HG03066 (cell line): ENCODE measurements around the gene HRCT1.
"Not testable (repeated sequence)": the region's sequence is repeated elsewhere in the genome, so short reads cannot be mapped to it uniquely, and the experiment has no call there.

Experiments
- ATAC-seq: cut with Tn5 transposase; IDR thresholded peaks from one replicate; pipeline ENCODE4 v1.9.1; 2021; ENCODE audit warnings: low read depth; ENCODE audit not compliant: unreplicated experiment

The HRCT1 gene

DNA sequence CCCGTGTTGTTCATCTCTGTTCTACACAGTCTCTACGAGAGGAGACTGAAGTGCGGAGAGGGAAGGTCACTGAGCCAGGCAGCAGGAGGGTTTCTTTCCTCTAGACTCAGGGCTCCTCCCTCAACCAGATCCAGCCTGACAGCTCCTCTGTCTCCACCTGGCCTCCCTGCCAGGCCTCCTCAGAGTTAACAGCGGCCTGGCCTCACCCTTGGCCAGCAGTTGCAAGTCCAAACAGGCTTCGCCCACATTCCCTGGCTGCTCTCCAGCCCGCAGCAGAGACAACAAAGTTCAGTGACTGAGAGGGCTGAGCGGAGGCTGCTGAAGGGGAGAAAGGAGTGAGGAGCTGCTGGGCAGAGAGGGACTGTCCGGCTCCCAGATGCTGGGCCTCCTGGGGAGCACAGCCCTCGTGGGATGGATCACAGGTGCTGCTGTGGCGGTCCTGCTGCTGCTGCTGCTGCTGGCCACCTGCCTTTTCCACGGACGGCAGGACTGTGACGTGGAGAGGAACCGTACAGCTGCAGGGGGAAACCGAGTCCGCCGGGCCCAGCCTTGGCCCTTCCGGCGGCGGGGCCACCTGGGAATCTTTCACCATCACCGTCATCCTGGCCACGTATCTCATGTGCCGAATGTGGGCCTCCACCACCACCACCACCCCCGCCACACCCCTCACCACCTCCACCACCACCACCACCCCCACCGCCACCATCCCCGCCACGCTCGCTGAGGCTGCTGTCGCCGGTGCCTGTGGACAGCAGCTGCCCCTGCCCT lies at the start of gene HRCT1:
Gene HRCT1 (plus strand): TSS at position 291 of the 768 bp plus-strand sequence. CDS start 86 bp downstream, at position 377.
- ATAC-seq, result no peak

DNA sequence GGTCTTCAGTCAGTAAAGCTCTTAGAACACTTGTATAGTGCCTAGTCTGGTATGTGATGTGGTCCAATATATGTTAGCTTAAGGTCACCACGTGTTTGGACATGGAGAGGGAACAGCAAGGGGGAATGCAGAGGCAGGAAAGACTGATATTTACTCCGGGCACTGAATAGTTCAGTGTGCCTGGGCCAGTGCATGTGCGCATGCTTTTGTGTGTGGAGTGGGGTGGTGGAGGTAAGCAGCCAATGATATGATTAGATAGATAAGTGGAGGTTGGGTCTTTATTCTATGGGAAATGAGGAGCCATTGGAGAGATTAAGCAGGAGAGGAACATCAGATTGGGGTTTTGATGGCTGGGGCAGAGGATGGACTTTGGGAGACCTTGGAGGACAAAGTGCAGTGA lies 49.8 kb upstream of the HRCT1 start:
- no peak for ATAC-seq

DNA sequence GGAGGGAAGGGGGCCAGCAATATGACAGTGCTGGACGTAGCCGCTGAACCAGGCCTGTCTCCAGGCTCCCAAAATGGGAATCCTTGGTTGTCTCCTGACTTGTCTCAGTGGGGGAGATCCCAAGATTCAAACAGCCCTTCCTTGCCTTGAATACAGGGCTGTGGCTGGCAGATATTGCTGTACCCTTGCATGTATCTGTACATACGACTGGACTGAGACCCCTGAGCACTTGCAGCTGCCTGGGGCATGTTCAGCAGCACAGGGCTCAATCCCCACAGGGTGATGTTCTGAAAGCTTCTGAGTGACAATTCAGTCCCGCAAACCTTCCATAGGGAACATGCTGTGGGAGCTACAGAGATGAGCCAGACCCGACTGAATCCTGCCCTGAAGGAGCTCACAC lies 49.1 kb upstream of the HRCT1 start:
- no peak for ATAC-seq

DNA sequence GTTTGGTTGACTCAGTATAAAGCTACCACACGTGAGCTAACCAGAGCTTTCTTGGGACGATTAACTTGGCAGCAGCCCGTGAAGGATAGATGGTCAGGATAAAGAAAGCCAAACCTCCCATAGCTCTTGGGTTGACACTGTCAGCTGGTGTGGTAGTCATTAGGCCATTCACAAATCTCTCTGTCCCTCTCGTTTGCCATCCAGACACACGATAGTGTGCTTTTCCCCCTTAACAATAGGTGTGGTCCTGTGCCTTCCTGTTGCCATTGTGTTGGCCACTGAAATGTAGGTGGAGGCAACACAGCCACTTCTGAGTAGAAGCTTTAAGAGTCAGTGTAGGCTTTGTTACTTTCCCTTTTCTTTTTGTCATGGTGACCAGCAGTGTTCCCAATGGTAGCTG lies 47.5 kb upstream of the HRCT1 start:
- ATAC-seq, result no peak

DNA sequence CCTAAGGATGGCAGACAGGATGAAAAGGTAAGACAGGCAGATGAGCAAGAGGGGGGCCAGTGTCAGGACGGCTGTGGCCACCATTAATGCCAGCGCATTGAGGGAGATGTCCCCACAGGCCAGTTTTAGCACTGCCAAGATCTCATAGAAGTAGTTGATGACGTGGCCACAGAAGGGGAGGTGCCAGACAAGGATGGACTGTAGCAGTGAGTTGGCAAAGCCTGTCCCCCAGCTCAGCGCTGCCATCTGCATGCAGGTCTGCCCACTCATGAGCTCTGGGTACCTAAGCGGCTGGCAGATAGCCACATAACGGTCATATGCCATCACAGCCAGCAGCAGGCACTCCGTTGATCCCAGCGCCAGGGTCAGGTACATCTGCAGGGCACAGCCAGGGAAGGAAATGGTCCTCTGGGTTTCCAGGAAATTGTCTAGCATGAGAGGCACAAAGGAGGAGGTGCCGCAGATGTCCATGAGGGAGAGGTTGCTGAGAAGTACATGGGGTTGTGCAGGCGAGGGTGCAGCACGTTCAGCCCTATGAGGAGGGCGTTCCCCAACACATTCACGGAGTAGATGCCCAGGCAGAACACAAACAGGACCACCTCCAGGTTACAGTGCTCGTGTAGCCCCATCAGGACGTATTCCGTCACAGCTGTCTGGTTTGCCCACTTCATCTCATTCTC lies 46.6 kb upstream of the HRCT1 start:
- ATAC-seq, result no peak

DNA sequence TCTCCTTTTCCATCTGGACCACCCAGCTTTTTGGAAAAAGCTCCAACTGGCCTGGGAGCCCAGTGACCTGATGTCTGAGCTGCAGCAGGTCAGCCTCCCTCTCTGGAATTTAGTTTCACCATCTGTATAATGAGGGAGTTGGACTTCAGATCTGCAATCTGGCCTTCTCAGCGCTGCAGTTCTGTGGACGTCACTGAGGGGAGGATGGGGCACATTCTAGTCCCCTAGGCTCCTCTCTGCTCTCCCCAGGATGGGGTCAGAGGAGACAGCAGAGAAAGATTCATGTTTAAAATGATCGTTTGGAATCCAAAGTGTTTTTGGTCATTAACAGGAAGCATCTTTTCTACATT lies 46.0 kb upstream of the HRCT1 start:
- ATAC-seq, result no peak

DNA sequence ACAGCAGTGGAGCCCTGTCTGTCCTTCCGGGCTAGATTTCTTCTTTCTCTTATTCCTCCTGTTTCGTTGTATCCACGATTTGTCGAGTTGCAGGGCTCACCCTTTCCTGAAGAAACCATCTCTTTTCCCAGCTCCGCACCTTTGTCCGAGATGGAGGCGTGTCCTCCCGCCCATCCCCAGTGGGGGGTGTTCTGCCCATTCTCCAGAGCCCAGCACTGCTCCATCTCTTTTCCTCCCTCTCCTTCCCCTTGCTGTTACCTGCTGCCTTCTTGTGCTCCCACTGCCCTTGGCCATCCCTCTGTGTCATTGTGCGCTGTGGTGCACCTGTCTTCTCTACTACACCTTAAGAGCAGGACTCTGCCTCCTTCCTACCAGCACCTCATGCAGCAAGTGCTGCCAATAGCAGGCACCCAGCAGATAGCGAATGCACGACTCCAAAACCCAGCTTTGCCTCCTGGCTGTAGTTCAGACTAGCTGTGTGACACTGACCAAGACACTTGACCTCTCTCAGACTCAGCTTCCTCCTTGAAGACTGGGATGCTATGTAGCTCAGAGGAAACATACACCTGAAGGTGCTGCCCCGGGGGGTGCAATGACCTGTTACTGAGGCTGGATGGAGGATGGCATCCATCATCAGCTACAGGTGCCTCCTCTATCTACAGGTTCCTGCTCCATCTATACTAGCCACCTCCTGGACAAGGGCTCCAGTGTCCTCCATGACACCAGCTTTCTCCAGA lies 44.7 kb upstream of the HRCT1 start:
- no peak for ATAC-seq

DNA sequence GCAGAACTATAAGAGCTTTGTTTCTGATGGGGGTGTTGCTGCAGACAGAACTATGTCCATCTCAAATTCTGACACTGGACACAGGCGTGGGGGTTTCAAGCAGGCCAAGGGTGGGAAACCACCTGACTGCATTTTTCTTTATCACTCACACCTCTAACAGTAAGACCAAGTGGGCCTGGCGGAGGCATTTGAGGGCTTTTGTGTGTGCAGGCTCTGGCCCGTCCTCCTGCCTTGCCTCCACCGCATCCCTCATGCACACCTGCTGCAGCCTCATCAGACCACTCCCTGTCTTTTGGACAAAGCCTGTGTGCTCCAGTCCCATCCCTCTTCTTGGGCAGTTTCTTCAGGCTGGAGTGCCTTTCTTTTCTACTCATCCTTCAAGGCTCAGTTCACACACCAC lies 43.7 kb upstream of the HRCT1 start:
- no peak for ATAC-seq

DNA sequence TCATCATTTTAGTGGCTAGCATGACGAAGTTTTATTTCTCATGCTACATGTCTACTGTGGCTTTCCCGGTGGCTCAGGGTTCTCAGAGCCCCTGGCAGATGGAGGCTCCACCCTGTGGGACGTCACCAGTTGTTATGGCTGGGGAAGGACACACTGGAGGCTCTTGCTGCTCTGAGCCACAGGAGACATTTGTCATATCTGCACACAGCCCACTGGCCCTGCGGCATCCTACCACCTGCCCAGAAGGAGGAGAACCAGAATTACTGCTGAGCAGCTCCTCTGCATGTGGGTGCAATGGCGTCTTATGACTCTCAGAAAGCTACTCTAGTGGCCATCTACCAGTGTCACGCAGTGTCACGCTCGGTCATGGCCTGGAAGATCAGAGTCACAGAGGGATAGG lies 42.4 kb upstream of the HRCT1 start:
- no peak for ATAC-seq

DNA sequence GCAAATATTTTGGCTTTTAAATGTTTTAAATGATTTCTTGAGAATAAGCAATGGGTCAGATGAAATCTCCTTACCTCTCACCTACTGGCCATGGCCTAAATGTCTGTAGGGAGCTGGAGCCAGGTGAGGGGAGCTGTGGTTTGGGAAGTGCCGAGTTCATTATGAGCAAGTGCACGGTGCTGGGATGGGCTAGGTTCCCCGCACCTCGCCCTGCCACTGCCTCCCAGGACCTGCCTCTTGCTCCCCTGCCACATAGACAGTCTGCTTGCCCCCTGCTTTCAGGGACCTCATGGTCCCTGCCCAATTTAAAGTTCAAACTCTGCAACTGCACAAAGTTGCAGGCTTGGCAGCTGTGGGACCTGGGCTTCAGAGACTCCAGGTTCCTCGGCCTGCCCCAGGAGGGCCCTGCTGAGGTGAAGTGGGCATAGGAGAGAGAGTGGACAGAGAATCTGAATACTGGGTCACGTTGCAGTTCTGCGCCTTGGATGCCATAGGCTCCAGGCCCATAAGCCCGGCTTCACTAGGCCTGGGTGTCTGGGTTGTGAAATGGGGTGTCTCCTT lies 41.2 kb upstream of the HRCT1 start:
- ATAC-seq, result no peak

DNA sequence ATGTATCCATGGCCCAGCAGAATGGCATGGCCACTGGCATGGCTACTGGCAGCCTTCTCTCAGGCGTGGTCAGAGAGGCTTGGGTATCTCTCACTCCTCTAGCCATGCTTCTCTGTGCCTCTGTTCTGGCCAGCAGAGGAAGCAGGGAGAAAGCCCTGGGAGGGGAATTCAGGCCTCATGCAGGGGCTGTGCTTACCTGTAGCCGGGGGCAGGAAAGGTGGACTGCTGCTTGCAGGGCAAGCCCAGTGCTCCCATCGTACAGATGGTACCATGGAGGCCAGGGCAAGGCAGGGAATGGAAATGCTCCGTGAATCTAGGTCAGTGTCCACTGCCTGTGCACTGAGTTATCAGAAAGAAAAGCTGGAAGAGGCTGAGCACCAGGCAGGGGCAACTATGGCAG lies 38.5 kb upstream of the HRCT1 start:
- ATAC-seq, result no peak

DNA sequence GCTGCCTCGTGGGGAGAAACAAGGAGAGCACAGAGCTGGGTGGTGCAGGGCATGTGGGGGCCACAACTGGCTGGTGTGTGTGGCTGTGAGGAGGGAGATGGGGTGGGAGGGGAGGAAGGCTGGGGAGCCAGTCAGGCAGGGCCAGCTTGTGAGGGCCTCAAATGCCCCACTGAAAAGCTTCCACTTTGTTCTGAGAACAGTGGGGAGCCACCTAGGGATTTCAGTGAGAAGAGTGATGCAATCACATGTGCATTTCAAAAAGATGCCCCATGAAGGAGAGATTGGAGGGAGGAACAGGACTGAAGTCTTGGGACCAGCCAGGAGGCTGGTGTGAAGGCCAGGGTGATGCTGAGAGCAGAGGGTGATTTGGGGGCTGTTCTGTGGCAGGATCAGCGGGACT lies 37.1 kb upstream of the HRCT1 start:
- no peak for ATAC-seq

DNA sequence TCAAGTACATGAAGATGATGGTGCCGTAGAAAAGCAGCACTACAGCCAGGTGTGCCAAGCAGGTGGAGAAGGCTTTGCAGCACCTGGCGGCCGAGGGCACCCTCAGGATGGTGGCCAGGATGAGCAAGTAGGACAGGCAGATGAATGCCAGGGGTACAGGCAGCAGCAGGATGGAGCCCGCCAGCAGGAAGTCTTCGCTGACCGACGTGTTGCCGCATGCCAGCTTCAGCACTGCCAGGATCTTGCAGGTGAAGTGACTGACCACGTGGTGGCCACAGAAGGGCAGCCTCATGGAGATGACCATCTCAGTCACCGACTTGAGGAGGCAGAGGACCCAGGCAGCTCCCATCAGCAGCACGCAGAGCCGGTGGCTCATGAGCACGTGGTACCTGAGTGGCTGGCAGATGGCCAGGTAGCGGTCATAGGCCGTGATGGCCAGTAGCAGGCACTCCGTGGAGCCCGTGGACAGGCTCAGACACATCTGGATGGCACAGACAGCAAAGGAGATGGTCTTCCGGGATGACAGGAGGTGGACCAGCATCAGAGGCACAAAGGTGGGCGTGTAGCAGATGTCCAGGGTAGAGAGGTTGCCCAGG lies 36.3 kb upstream of the HRCT1 start:
- no peak for ATAC-seq

DNA sequence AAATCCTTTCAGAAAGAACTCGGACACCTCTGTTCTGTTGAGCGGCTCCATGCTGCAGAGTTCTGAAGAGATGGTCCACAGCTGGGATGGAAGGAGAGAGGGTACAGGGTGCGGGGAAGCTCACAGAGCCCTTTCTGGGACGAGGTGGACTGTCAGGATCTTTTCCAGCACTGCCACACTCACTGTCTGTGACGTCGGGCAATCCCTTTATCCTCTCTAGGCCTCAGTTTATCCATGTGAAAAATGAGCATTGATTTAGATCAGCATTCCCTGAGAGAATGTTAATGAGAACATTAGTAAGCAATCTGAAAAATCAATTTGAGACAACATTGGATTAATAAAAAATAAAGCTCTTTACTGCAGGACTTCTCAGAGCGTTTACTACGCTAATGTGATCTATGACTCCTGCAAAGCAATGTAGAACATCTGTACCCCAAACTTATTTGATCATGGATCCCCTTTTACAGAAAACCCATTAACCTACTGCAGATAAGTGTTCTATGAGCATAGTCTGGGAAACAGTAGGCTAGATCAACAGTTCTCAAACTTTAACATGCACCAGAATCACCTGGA lies 35.6 kb upstream of the HRCT1 start, which contains the start of gene OR13J1:
Gene OR13J1 (minus strand): TSS at position 51 of the 573 bp plus-strand sequence. CDS start 0 bp downstream, at position 51.
- no peak for ATAC-seq

DNA sequence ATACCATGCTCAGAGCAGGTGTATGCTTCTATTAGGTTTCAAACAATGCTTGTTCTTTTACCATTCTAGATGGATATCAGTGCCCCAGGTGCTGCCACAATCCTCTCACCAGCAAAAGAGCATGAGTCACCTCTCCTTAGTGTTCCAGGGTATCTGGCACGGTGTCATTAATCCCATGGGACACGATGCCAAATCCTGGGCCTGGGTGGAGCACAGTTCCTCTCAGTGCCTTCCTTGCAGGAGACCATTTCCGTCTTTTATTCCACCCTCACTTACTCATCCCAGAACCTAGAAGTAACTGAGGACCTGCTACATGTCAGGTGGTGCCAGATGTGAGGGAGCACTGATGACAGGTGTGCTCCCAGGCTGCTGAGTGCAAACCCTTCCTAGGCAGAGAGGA lies 34.5 kb upstream of the HRCT1 start:
- ATAC-seq, result no peak

DNA sequence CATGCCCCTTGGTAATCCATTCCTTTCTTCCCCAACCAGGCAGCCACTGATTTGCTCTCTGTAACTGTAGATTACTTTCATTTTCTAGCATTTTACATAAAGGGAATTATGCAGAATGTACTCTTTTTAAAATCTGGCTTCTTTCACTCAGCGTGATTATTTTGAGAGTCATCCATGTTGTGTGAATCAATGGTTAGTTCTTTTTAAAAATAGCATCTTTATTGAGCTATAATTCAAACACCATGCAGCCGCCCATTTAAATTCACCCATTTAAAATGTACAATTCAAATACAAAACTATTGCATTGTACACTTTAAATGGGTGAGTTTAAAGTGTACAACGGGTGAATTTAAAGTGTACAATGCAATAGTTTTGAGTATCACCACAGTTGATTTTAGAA lies 33.5 kb upstream of the HRCT1 start:
- ATAC-seq, result no peak

DNA sequence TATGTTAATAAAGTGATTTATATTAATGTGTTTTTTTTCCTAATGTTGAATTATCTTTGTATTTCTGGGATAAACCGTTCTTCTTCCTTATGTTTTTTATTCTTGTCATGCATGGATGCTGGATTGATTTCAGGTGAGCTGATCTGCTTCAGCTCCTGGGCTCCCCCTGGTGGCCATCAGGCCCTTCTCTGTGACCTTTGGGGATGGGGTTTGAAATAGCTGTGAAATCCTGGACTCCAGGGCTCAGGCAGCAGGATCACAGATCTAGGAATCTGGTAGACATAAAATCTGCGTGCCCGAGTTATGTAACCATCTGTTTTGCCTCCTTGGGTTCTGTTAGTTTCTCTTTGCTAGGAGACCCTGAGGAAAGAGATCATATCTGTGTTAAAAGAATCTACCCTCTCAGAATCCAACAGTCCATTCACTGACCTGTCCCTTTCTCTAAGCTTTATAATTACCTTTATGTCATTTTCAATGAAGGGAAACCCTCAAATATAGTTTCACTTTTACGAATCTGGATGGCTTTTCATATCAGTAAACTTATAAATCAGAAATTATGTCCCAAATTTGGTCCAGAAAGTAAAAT lies 23.6 kb upstream of the HRCT1 start:
- no peak for ATAC-seq

DNA sequence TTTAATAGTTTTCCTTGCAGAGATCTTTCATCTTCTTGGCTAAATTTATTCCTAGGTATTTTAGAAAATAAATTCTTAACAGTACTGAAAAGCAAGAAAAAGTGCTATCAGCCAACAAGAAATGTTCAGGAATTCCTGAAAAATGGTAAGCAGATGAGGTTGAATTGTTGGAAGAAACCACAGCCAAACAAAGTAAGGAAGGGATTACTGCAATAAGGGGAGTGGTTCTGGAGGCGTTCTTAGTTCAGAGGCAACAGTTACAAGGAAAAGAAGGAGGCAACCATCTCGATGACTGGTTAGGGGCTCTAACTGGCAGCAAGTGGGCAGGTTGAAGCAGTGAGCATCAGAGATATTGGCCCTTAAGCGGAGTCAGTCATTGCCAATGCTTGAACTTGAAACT lies 23.0 kb upstream of the HRCT1 start:
- ATAC-seq, result no peak

DNA sequence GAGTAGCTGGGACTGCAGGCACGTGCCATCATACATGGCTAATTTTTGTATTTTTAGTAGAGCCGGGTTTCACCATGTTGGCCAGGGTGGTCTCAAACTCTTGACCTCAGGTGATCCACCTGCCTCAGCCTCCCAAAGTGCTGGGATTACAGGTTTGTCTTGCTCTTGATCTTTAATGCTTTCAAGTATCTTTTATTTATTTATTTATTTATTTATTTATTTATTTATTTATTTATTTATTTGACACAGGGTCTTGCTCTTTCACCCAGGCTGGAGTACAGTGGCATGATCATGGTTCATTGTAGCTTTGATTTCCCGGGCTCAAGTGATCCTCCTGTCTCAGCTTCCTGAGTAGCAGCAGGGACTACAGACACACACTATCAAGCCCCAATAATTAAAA lies 21.1 kb upstream of the HRCT1 start:
- not testable (repeated sequence) for ATAC-seq

DNA sequence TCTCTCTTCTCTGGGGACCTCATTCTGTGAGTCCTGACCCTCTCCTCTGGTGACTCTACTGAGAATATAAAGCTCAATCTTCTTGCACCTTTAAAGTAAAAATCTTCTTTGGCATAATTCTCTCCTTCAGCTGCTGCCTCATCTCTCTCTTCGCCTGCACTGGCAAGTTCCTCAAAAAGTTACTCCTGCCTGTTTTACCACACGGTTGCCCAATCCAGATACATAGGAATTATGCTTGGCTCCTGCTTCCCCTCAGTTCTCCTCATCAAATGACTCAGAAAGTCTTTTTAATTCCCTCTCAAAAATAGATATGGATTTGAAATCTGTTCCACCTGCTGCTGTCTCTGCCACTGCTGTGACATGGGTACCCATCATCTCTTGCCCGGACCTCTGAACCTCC lies 14.4 kb upstream of the HRCT1 start:
- ATAC-seq, result no peak
